SIG-M5 (cell line): ENCODE results near the gene KPNB1.

ENCODE experiments used
- DNase-seq: peaks from one replicate; lab custom pipeline; 2025; lab: John Stamatoyannopoulos, UW

The KPNB1 gene

GRCh38 chr17:47711366-47712099 is 61.8 kb downstream of the KPNB1 start:
- no peak for DNase-seq

GRCh38 chr17:47712330-47713023 is 62.8 kb downstream of the KPNB1 start:
- DNase-seq = no peak

- DNase-seq = no peak
Observed at GRCh38 chr17:47713980-47714700, 64.4 kb downstream of the KPNB1 start.

- no peak for DNase-seq
Observed at GRCh38 chr17:47714773-47715396, 65.2 kb downstream of the KPNB1 start.

GRCh38 chr17:47715669-47716325 is 66.1 kb downstream of the KPNB1 start:
- no peak for DNase-seq

GRCh38 chr17:47716375-47716774 is 66.7 kb downstream of the KPNB1 start:
- no peak for DNase-seq

GRCh38 chr17:47717261-47717697 is 67.6 kb downstream of the KPNB1 start:
- no peak for DNase-seq

- no peak for DNase-seq
Observed at GRCh38 chr17:47717979-47718621, 68.4 kb downstream of the KPNB1 start.

GRCh38 chr17:47718634-47719405 is 69.1 kb downstream of the KPNB1 start:
- DNase-seq = no peak

- DNase-seq = no peak
Observed at GRCh38 chr17:47719411-47720152, 69.9 kb downstream of the KPNB1 start.

GRCh38 chr17:47720196-47720595 is 70.5 kb downstream of the KPNB1 start:
- DNase-seq = no peak

GRCh38 chr17:47720754-47721533 is 71.2 kb downstream of the KPNB1 start:
- no peak for DNase-seq

- no peak for DNase-seq
Observed at GRCh38 chr17:47721725-47722124, 72.0 kb downstream of the KPNB1 start.

GRCh38 chr17:47724705-47725104 is 75.0 kb downstream of the KPNB1 start:
- no peak for DNase-seq

GRCh38 chr17:47725446-47726111 is 75.9 kb downstream of the KPNB1 start:
- no peak for DNase-seq

GRCh38 chr17:47726796-47727703 is 77.3 kb downstream of the KPNB1 start:
- no peak for DNase-seq

GRCh38 chr17:47727704-47728036 is 78.0 kb downstream of the KPNB1 start:
- no peak for DNase-seq
